Keratinocyte (primary cell): ENCODE measurements around the gene MDM2. TPM values are rescaled to one million over a fixed set of nuclear protein-coding genes. Genes with fewer than 3 reads are reported as not detected.

Source experiments
- DNase-seq: peaks from one replicate; pipeline ENCODE4 v3.0.0-alpha.2; 2011; ENCODE audit warnings: low read depth, missing footprints, low spot score
- FAIRE-seq: peaks from 2 replicates; lab custom pipeline; 2011; peaks lifted over from hg19 to GRCh38; lab: Jason Lieb, UNC
- H2AFZ ChIP-seq: 2 replicates; pipeline ENCODE4 v1.6.0; 2012; ENCODE audit warnings: low read length, control low read depth, inconsistent platforms; ENCODE audit not compliant: control insufficient read depth
- H3K27ac ChIP-seq: 2 replicates; pipeline ENCODE4 v1.5.1; 2011; ENCODE audit warnings: low read length; ENCODE audit not compliant: control insufficient read depth, insufficient read depth
- H3K27me3 ChIP-seq: 3 replicates; pipeline ENCODE4 v1.6.0; 2011; ENCODE audit warnings: low read length; ENCODE audit not compliant: control insufficient read depth, insufficient read depth; ENCODE audit errors: extremely low read depth
- H3K36me3 ChIP-seq, 2 experiments: 2 replicates in 1 of 2; 3 replicates in 1 of 2; pipeline ENCODE4 v1.5.1; 2011; ENCODE audit warnings: low read length in 2 of 2, mild to moderate bottlenecking in 1 of 2; ENCODE audit not compliant: control insufficient read depth in 2 of 2, insufficient read depth in 2 of 2; ENCODE audit errors: extremely low read depth in 1 of 2
- H3K4me1 ChIP-seq: 3 replicates; pipeline ENCODE4 v1.5.1; 2011; ENCODE audit warnings: low read length; ENCODE audit not compliant: control insufficient read depth, insufficient read depth; ENCODE audit errors: extremely low read depth
- H3K4me2 ChIP-seq: 3 replicates; pipeline ENCODE4 v1.6.0; 2011; ENCODE audit warnings: low read depth, low read length; ENCODE audit not compliant: control insufficient read depth, insufficient read depth; ENCODE audit errors: extremely low read depth
- H3K4me3 ChIP-seq, 3 experiments: fragments of 200-600 bp in 1 of 3; sonication (generic) in 1 of 3; 2 replicates in 2 of 3; 3 replicates in 1 of 3; pipeline ENCODE4 v1.5.1; 2011 to 2016; ENCODE audit warnings: low read length in 3 of 3, mild to moderate bottlenecking in 3 of 3, control low read depth in 2 of 3, inconsistent platforms in 1 of 3, low read depth in 1 of 3, mixed read lengths in 1 of 3, mixed run types in 1 of 3, moderate library complexity in 1 of 3; ENCODE audit not compliant: control insufficient read depth in 2 of 3, insufficient read depth in 2 of 3; ENCODE audit errors: extremely low read depth in 1 of 3
- H3K79me2 ChIP-seq: 2 replicates; pipeline ENCODE4 v1.6.0; 2012; ENCODE audit warnings: low read length; ENCODE audit not compliant: control insufficient read depth, insufficient read depth
- H3K9ac ChIP-seq: 3 replicates; pipeline ENCODE4 v1.6.0; 2011; ENCODE audit warnings: low read length; ENCODE audit not compliant: control insufficient read depth, insufficient read depth; ENCODE audit errors: extremely low read depth
- H3K9me1 ChIP-seq: 3 replicates; pipeline ENCODE4 v1.6.0; 2011; ENCODE audit warnings: low read length; ENCODE audit not compliant: control insufficient read depth, insufficient read depth; ENCODE audit errors: extremely low read depth
- H3K9me3 ChIP-seq: 2 replicates; pipeline ENCODE4 v1.5.1; 2012; ENCODE audit warnings: low read depth, low read length; ENCODE audit not compliant: control insufficient read depth
- H4K20me1 ChIP-seq: 3 replicates; pipeline ENCODE4 v1.6.0; 2011; ENCODE audit warnings: low read length; ENCODE audit not compliant: control insufficient read depth, insufficient read depth; ENCODE audit errors: extremely low read depth
- CTCF ChIP-seq, 3 experiments: IDR thresholded peaks in 1 of 3; conservative IDR thresholded peaks in 1 of 3; optimal IDR thresholded peaks in 1 of 3; 2 replicates in 2 of 3; 3 replicates in 1 of 3; pipeline versions ENCODE3 to v1.5.1; 2011; ENCODE audit warnings: low read length in 3 of 3, mild to moderate bottlenecking in 3 of 3, moderate library complexity in 2 of 3, control low read depth in 1 of 3, inconsistent platforms in 1 of 3; ENCODE audit not compliant: insufficient read depth in 2 of 3; ENCODE audit errors: extremely low read depth in 1 of 3
- EZH2 ChIP-seq: IDR thresholded peaks from one replicate; pipeline ENCODE4 v1.6.1; 2012; ENCODE audit warnings: inconsistent platforms, mild to moderate bottlenecking, low read length, moderate library complexity
- dilution Hi-C: fragments of 300-500 bp; cut with MboI; formaldehyde crosslinking; loops from one replicate; pipeline ENCODE4 v1.7.0; 2020; ENCODE audit warnings: low sequenced_read_pairs; ENCODE audit not compliant: extremely low pct_ligation_motif_present
- polyA plus RNA-seq, 5 experiments: library from polyadenylated mRNA; depleted of rRNA in 3 of 5; stranded (reverse) in 3 of 5; stranded (forward) in 1 of 5; unstranded in 1 of 5; fragments of >200 nt; gene quantifications; 1 replicate in 1 of 5; 2 replicates in 3 of 5; 3 replicates in 1 of 5; pipeline versions ENCODE4 v1.2.1 to v1.2.3, GENCODE V29; 2011 to 2012; ENCODE audit warnings: missing spikeins in 2 of 5, low read depth in 1 of 5, low replicate concordance in 1 of 5

MDM2 gene
- polyA plus RNA-seq, 1 donor (not counting 4 experiments of a cell fraction or from before 2014, with no cell fraction given), result 55.0 TPM

GRCh38 chr12:68899251-68899771, 91.3 kb downstream of the MDM2 start:
- TF ChIP-seq EZH2 (no peak), CTCF (optimal IDR thresholded peaks at IDR 0.05 in 1 of 3, IDR thresholded peaks at IDR 0.05 in 1 of 3, conservative IDR thresholded peaks at IDR 0.05 in 1 of 3; ENCODE audit: extremely low read depth in 1 of 3, insufficient read depth in 2 of 3, low read length in 3 of 3) (peak; percentile 67 to 77 (median 74))
- no peaks in the 10 kb centered on the region for H3K36me3 ChIP-seq
- no peak overlapping the region for H3K9ac ChIP-seq
- H3K9me3 ChIP-seq, result no peaks in the 10 kb centered on the region
- no peaks in the 10 kb centered on the region for H3K79me2 ChIP-seq
- dilution Hi-C loops, result no loop called here
- H2AFZ ChIP-seq, result no peak overlapping the region
- H3K4me1 ChIP-seq, result peaks cover 3% of the 10 kb centered on the region
- no peak overlapping the region for H3K4me3 ChIP-seq
- no peak overlapping the region for H3K4me2 ChIP-seq
- H3K9me1 ChIP-seq, result no peaks in the 10 kb centered on the region
- no peaks in the 10 kb centered on the region for H3K27me3 ChIP-seq
- H4K20me1 ChIP-seq, result no peaks in the 10 kb centered on the region
- FAIRE-seq (peak; percentile 51), DNase-seq (no peak)
- H3K27ac ChIP-seq, result no peak overlapping the region

- H3K4me3 ChIP-seq, result no peak overlapping the region
- no peaks in the 10 kb centered on the region for H4K20me1 ChIP-seq
- H2AFZ ChIP-seq, result no peak overlapping the region
- FAIRE-seq, result no peak
- no peaks in the 10 kb centered on the region for H3K9me3 ChIP-seq
- dilution Hi-C loops, result no loop called here
- H3K9ac ChIP-seq, result no peak overlapping the region
- no peaks in the 10 kb centered on the region for H3K36me3 ChIP-seq
- no peak overlapping the region for H3K27ac ChIP-seq
- H3K27me3 ChIP-seq, result no peaks in the 10 kb centered on the region
- no peaks in the 10 kb centered on the region for H3K9me1 ChIP-seq
- DNase-seq, result no peak
- no peak overlapping the region for H3K4me2 ChIP-seq
- H3K4me1 ChIP-seq, result peaks cover 3% of the 10 kb centered on the region
- H3K79me2 ChIP-seq, result no peaks in the 10 kb centered on the region
- TF ChIP-seq EZH2 (no peak), CTCF (optimal IDR thresholded peaks at IDR 0.05 in 1 of 3, IDR thresholded peaks at IDR 0.05 in 1 of 3, conservative IDR thresholded peaks at IDR 0.05 in 1 of 3; ENCODE audit: extremely low read depth in 1 of 3, insufficient read depth in 2 of 3, low read length in 3 of 3) (no peak)
Observed at GRCh38 chr12:68900241-68900640, 92.3 kb downstream of the MDM2 start.

Other genes with a start within 250 kb of the MDM2 start
- gene RAP1B, start 197.3 kb upstream of the MDM2 start, polyA plus RNA-seq, result 178 to 274 TPM (median 235 TPM) in 3 replicates
- gene NUP107, start 121.2 kb upstream of the MDM2 start, polyA plus RNA-seq, result 35.3 to 71.7 TPM (median 52.0 TPM) in 3 replicates
- 4.0 to 9.9 TPM (median 5.4 TPM) in 3 replicates for gene SLC35E3, start 62.0 kb upstream of the MDM2 start, polyA plus RNA-seq
- gene CPM, start 125.0 kb downstream of the MDM2 start, polyA plus RNA-seq, result 1.3 to 2.7 TPM (median 2.5 TPM) in 3 replicates